GM19043 (cell line): ENCODE measurements around the gene RFXANK.
"Not testable (repeated sequence)": the region's sequence is repeated elsewhere in the genome, so short reads cannot be mapped to it uniquely, and the experiment has no call there.

Experiments
- ATAC-seq: cut with Tn5 transposase; IDR thresholded peaks from one replicate; pipeline ENCODE4 v1.9.1; 2021; ENCODE audit warnings: low read depth; ENCODE audit not compliant: unreplicated experiment

Gene RFXANK, protein sequence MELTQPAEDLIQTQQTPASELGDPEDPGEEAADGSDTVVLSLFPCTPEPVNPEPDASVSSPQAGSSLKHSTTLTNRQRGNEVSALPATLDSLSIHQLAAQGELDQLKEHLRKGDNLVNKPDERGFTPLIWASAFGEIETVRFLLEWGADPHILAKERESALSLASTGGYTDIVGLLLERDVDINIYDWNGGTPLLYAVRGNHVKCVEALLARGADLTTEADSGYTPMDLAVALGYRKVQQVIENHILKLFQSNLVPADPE

GRCh38 chr19:19192078-19192882 is at the start of gene RFXANK, which contains the start of gene BORCS8:
TSS of gene RFXANK (plus strand) at chr19:19192258. CDS start at chr19:19193947, 1,689 bp downstream.
TSS of gene BORCS8 (minus strand) at chr19:19192152. CDS start at chr19:19192117, 35 bp downstream.
- ATAC-seq: peak; percentile 82

DNA sequence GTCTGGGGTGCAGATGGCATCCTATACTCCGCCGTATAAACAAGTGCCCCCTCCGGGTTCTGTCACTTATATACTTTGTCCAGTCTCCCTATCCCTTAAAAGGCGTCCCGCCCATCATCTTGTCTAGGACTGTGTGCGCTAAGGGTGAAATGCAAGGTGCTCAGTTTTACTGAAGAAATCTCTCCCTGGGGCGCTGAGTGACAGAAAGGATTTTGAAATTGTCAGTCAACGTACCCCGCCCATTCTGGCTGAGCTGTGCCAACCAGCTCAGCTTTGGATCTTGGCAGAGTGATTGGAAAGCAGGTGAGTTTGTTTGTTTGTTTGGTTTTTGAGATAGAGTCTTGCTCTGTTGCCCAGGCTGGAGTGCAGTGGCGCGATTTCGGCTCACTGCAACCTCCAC is 49.7 kb upstream of the RFXANK start:
- no peak for ATAC-seq

DNA sequence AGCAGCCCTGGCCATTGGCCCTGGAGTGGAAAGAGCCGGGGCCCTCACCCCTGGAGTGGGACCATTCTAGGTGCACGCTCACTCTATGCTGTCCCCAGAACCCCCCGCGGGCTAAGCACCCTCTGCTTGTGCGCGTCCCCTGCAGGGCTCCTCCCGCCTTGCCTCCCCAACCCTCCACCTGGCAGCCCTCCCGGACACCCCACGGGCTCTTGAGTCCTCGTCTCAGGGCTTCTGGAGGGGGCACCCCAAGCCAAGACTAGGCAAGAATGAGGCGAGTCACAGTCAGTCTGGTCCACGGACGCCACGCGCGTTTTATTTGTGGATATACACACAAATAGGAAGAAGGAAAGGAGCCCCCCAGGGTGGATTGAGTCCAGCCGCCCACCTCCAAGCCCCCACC is 46.8 kb upstream of the RFXANK start:
- ATAC-seq: no peak

DNA sequence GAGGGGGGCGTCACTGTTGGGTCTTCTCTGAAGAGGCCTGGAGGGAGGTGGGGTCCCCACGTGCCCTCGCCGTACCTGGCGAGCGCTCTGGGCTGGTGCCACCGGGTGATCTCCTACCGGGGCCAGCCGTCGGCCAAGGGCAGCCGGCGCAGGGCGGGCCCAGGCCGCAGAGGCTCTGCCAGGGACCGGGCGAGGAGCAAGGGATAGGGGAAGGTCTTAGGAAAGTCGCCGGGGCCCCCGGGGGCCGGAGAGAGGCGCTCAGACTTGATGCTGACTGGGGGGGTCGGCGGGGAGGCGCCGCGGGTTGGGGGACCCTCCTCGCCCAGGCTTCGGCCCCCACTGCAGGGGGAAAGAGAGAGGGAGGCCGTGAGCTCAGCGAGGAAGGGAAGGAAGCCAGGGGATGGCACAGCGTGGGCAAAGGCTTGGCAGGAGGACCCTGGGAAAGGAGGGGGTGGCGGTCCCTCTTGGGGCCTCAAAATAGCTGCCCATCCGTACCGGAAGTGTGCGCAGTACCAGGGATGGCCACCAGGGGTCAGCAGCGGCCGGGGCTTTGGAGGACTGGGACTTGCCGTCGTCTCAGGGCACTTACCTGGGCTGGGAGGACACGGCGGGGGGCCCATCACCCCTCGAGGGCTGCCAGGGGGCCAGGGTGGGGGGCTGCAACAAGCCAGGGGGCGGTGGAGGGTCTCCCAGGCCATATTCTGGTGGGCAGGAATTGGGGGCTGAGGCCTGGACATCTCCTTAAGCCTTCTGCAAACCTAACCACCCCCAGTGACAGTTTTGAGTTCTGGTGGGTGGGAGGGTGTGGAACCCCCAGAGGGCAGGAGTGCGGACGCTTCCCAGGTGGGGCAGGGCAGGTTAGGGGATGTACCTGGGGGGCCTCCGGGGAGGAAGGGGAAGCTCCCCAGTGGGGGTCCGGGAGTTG is 46.1 kb upstream of the RFXANK start:
- ATAC-seq: no peak

GRCh38 chr19:19146865-19147264 is 45.2 kb upstream of the RFXANK start:
- ATAC-seq: no peak

GRCh38 chr19:19147344-19147743 is 44.7 kb upstream of the RFXANK start:
- no peak for ATAC-seq

DNA sequence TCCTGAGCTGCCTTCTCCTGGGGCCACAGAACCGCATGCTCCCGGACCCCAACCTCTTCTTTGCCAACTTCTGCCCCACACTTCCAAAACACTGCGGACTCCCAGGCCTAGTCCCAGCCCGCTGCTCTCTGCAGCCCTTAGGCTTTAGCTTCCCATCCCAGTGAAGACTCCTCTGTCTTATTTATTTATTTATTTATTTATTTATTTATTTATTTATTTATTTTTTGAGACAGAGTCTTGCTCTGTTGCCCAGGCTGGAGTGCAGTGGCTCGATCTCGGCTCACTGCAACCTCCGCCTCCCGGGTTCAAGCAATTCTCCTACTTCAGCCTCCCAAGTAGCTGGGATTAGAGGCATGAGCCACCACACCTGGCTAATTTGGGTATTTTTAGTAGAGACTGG is 43.6 kb upstream of the RFXANK start:
- not testable (repeated sequence) for ATAC-seq

DNA sequence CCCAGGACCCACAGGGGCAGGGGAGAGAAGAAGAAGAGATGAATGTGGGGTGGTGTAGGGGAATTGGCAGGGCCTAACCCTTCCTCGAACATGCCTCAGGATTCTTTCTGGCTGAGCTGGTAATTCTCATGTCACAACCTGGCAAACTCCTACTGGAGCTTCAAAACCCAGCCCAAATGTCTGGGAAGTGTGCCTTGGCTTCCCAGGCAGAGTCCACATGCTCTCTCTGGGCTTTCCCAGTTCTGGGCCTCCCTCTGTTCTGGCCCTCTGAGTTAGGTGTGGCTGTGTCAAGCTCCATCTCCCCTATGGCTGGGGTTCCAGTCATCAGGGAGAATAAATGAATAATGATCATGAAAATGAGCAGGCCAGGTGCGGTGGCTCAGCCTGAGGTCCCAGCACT is 42.6 kb upstream of the RFXANK start:
- ATAC-seq: no peak

DNA sequence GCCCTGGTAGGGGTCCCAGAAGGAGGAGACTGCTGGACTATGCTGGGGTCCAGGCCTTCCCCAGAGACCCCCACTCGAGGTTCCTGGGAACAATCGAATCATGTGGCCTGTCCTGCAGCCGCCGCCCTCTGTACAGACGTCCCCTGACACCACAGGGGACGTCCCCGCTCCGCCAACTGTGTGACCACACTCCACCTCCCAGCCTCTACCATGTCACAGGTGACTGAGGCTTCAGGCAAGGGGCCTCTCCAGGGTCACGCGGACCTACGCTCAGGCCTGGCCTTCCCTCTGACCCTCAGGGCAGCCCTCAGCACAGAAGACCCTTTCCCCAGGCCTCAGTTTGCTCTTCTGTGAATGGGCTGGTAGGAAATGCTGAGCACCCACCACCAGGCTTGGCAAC is 40.6 kb upstream of the RFXANK start:
- ATAC-seq: no peak

DNA sequence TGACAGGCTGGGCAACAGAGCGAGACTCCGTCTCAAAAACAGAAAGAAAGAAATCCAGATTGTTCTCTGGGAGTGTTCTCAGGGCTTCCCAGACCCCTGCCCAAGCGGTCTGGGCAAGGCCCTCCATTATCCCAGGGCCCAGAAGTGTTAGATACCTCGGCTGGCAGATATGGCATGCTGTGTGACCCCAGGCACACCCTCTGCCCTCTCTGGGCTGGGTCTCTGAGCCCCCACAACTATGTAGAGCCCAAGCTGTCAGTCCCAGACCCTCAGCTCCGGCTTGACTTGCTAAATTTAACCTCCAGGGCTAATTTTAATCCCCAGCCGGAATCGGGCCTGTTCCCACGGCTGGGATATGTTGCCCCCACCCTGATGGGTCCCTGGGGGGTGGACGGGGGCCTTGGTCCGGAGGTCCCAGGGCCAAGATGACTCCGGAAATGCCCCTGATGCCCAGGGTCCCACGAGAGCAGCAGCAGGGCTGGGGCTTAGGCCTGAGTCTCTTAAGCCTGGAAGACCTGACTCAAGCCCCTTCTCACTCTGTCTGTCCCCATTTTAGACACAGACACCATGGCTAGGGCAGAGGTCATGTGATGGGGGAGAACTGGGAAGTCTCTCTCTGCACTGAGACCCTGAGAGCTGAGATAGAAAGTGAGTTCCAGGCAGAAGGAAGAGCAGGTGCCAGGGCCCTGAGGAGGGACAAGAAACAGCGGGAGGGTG is 39.2 kb upstream of the RFXANK start:
- ATAC-seq: no peak

- ATAC-seq: no peak
Observed at GRCh38 chr19:19154768-19155494, 37.1 kb upstream of the RFXANK start.

DNA sequence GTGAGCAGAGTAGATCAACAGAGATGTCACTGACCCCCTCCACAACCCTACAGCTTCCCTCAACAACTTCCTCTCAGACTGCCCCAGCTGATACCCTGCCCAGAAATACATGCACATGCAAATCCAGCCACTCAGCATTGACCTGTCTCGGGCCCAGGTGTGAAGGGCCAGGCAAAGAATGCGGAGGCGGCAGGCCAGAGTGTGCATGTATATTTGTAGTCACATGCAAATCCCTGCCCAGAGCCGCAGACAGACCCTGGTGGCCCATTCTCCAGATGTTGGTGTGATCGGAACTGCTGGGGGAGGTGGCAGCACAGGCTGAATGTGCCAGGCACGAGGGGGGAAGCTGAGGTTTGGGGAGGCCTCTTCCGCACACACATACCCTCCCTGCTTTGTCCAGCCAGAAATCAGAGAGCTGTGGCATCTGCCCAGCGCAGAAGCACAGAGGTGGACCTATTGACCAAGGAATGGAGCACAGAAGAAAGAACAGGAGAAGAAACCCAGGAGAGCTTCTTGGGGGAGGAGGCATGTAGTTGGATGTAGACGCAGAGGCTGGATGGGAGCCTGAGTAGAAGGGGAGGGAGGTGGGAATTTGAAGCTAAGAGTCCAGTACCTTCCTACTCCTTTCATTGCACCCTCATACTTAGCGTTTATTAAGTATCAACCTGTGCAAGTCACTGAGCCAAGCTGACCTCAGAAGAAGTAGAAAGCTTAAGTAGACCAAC is 36.4 kb upstream of the RFXANK start:
- peak; percentile 60 for ATAC-seq

- no peak for ATAC-seq
Observed at GRCh38 chr19:19157808-19158207, 34.2 kb upstream of the RFXANK start.

- no peak for ATAC-seq
Observed at GRCh38 chr19:19159534-19159933, 32.5 kb upstream of the RFXANK start.

DNA sequence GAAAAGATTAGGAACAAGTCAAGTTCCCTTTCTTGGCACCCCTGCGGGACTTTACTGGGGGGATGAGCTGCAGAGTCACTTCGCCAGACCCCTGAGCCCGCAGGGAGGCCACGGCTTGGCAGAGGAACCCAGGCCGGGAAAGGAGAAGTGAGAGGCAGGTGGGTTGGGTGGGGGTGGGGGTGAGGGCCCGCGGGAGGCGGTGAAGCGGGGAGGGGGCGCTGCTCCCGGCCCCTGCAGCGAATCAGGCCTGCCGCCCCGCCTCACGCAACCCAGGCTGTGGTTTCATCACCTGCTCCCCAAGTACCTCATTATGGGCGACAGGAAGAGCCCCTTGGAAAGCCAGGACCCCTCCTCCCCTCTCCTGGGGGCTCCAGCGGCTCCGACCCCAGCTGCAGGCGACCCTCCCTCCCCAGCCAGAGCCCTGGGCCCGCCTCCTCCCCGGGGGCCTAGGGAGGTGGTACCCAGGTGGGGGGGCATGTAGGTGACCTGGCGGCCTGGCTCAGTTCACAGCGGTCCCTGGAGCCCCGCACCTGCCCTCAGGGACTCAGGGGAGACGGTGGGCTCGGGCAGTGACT is 31.5 kb upstream of the RFXANK start:
- ATAC-seq: no peak

DNA sequence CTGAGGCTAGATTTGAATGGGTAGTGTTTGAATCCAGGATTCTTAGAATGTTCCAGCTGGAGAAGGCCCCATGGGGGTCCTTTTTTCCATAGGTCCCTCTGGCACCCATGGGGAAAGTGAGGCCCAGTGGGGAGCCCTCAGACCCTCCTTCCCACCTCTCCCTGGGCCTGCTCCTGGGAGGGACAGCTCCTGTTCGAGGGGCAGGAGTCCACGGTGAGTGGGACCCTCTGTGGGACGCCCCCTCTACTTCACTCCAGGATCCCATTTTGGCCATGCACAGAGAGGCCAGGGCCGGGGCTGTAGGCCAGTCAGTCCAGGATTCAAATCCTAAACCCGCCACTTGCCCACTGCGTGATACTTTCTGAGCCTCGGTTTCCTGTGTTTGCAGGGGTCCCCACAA is 29.6 kb upstream of the RFXANK start:
- no peak for ATAC-seq

DNA sequence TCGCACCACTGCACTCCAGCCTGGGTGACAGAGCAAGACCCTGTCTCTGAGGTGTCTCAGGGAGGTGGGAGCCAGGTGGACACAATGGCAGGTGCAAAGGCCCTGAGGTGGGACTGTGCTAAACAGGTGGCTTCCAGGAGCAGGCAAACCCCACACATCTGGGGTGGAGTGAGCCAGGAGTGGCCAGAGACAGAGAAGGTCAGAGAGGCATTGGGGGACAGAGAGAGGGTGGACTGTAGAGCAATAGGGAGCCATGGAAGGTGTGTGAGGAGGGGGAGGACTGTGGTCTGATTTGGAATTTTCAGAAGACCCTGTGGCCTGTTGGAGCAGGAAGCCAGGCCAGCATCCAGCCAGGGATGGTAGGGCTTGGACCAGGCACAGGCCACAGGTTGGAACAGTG is 26.7 kb upstream of the RFXANK start:
- ATAC-seq: no peak

DNA sequence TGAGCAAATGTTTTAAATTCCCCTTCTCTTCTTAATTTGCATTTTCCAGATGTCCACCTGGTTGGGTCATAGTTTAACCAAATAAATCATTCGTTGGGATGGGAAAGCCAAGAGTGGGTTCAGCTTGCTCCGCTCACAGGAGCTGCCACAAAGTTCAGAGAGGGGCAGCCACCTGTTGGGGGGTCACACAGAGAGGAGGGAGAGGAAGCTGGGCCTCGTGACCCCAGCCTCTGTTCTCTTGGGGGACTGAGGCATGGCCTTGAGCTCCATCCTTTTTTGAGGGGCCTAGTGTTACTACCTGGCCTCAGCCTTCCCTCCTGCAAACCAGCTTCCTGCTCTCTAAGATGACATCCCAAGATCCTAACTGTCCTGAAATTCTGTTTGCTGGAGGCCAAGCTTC is 24.4 kb upstream of the RFXANK start:
- no peak for ATAC-seq
